Caco-2 (cell line): Measurements from ENCODE around the gene CFHR1. TPM values are rescaled to one million over a fixed set of nuclear protein-coding genes. Genes with fewer than 3 reads are reported as not detected.
"Not testable (repeated sequence)": the region's sequence is repeated elsewhere in the genome, so short reads cannot be mapped to it uniquely, and the experiment has no call there.

Experiments used
- BruUV-seq: library from RNA; stranded (reverse); fragments of 400-500 nt; replicated peaks from 2 replicates; lab custom pipeline; 2021; lab: Mats Ljungman, UMichigan
- CTCF ChIA-PET: fragments of 300-600 bp; sonication (Branson Sonifier 250); formaldehyde crosslinking; loops from one replicate; lab custom pipeline; 2022; ENCODE audit warnings: antibody characterized with exemption; lab: Charles Lee
- POLR2A ChIA-PET: fragments of 300-600 bp; sonication (Branson Sonifier 250); formaldehyde crosslinking; loops from one replicate; lab custom pipeline; 2022; ENCODE audit warnings: antibody characterized with exemption; lab: Charles Lee
- DNase-seq, 2 experiments: peaks; one replicate each; pipeline versions ENCODE4 v3.0.0 to v3.0.0-alpha.2; 2020 to 2022
- H3K27me3 ChIP-seq: replicated peaks from 2 replicates; pipeline ENCODE4 v1.6.0; 2011; ENCODE audit warnings: low read length; ENCODE audit not compliant: control insufficient read depth, insufficient read depth
- H3K36me3 ChIP-seq: 2 replicates; pipeline ENCODE4 v1.5.1; 2011; ENCODE audit warnings: low read length; ENCODE audit not compliant: control insufficient read depth, insufficient read depth
- H3K4me1 ChIP-seq: fragments of 250-450 bp; sonication (Bioruptor Pico); 2 replicates; pipeline ENCODE4 v1.5.1; 2020; ENCODE audit warnings: mild to moderate bottlenecking
- H3K4me3 ChIP-seq: 2 replicates; pipeline ENCODE4 v1.5.1; 2011; ENCODE audit warnings: low read depth, mild to moderate bottlenecking, control low read depth, low read length
- H3K9me3 ChIP-seq: fragments of 250-450 bp; sonication (Bioruptor Pico); 2 replicates; pipeline ENCODE4 v1.5.1; 2020; ENCODE audit warnings: mild to moderate bottlenecking, moderate library complexity
- H3K27ac Mint-ChIP-seq: one replicate; pipeline ENCODE4 v1.8.0; 2022; ENCODE audit warnings: mixed read lengths; ENCODE audit not compliant: unreplicated experiment
- H3K27me3 Mint-ChIP-seq: one replicate; pipeline ENCODE4 v1.8.0; 2022; ENCODE audit warnings: mixed read lengths; ENCODE audit not compliant: insufficient read depth, unreplicated experiment
- H3K36me3 Mint-ChIP-seq: one replicate; pipeline ENCODE4 v1.8.0; 2022; ENCODE audit warnings: mild to moderate bottlenecking, mixed read lengths; ENCODE audit not compliant: insufficient read depth, unreplicated experiment
- H3K4me1 Mint-ChIP-seq: one replicate; pipeline ENCODE4 v1.8.0; 2022; ENCODE audit warnings: low read depth, mixed read lengths; ENCODE audit not compliant: unreplicated experiment
- H3K4me3 Mint-ChIP-seq: one replicate; pipeline ENCODE4 v1.8.0; 2022; ENCODE audit warnings: mild to moderate bottlenecking, moderate library complexity, mixed read lengths; ENCODE audit not compliant: unreplicated experiment
- H3K9me3 Mint-ChIP-seq: one replicate; pipeline ENCODE4 v1.8.0; 2022; ENCODE audit warnings: mixed read lengths; ENCODE audit not compliant: unreplicated experiment
- intact Hi-C: fragments of 100-400 bp; cut with micrococcal nuclease; formaldehyde crosslinking; loops from one replicate; pipeline ENCODE4 v1.10.0; 2022; ENCODE audit not compliant: unreplicated experiment
- total RNA-seq: library from RNA; stranded (reverse); gene quantifications from 2 replicates; pipeline ENCODE4 v1.2.3, GENCODE V29; 2022
- TF ChIP-seq, protein P1 (sequence below), 2 experiments: fragments of 200-600 bp in 1 of 2; IDR thresholded peaks; 1 replicate in 1 of 2; 2 replicates in 1 of 2; pipeline versions ENCODE4 v1.5.1 to v1.8.0; 2011 to 2022; ENCODE audit warnings: antibody characterized with exemption in 1 of 2, control low read depth in 1 of 2, inconsistent platforms in 1 of 2, low read depth in 1 of 2, low read length in 1 of 2, mild to moderate bottlenecking in 1 of 2, moderate library complexity in 1 of 2; ENCODE audit not compliant: insufficient read depth in 1 of 2, severe bottlenecking in 1 of 2, unreplicated experiment in 1 of 2

CFHR1 gene
- total RNA-seq, 1 experiment from 2014 or later, result not detected

DNA sequence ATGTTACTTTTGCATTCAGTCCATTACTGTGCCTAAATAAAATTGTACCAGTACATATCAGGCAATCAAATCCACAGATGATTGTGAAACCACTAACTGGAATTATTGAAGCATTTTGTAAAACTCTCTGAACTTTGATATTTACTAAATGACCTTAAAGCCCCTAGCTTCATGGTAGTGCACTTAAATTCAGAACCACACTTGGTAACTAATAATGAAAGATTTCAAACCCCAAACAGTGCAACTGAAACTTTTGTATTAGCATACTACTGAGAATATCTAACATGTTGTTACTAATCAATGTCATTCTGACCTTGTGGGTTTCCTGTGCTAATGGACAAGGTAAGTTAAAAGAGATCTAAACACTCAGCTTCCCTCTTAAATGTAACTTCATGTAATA is 44.9 kb upstream of the CFHR1 start, which contains the start of gene CFHR3:
TSS of gene CFHR3 (plus strand) at position 238 of the 400 bp plus-strand sequence. CDS start at position 285, 47 bp downstream.
- H3K27me3 ChIP-seq, result no peaks in the 10 kb centered on the region
- CTCF ChIA-PET, result no interaction called here
- POLR2A ChIA-PET, result no interaction called here
- intact Hi-C loops, result no loop called here
- no peak within 1 kb of the TSS for H3K4me3 ChIP-seq
- no peak within 1 kb of the TSS for H3K4me3 Mint-ChIP-seq
- no TSS peak for BruUV-seq
- no peaks in the 10 kb centered on the region for H3K9me3 ChIP-seq
- TF ChIP-seq, protein P1, sequence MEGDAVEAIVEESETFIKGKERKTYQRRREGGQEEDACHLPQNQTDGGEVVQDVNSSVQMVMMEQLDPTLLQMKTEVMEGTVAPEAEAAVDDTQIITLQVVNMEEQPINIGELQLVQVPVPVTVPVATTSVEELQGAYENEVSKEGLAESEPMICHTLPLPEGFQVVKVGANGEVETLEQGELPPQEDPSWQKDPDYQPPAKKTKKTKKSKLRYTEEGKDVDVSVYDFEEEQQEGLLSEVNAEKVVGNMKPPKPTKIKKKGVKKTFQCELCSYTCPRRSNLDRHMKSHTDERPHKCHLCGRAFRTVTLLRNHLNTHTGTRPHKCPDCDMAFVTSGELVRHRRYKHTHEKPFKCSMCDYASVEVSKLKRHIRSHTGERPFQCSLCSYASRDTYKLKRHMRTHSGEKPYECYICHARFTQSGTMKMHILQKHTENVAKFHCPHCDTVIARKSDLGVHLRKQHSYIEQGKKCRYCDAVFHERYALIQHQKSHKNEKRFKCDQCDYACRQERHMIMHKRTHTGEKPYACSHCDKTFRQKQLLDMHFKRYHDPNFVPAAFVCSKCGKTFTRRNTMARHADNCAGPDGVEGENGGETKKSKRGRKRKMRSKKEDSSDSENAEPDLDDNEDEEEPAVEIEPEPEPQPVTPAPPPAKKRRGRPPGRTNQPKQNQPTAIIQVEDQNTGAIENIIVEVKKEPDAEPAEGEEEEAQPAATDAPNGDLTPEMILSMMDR (IDR thresholded peaks at IDR 0.05; ENCODE audit: insufficient read depth in 1 of 2, low read depth in 1 of 2, low read length in 1 of 2, severe bottlenecking in 1 of 2, unreplicated experiment in 1 of 2), result no peak
- no peak for DNase-seq
- no peaks in the 10 kb centered on the region for H3K36me3 ChIP-seq
- no peak within 1 kb of the TSS for H3K27ac Mint-ChIP-seq
- H3K9me3 Mint-ChIP-seq, result no peaks in the 10 kb centered on the region
- no peaks in the 10 kb centered on the region for H3K4me1 Mint-ChIP-seq
- no peaks in the 10 kb centered on the region for H3K4me1 ChIP-seq
- H3K36me3 Mint-ChIP-seq, result no peaks in the 10 kb centered on the region
- H3K27me3 Mint-ChIP-seq, result peaks cover 3% of the 10 kb centered on the region

DNA sequence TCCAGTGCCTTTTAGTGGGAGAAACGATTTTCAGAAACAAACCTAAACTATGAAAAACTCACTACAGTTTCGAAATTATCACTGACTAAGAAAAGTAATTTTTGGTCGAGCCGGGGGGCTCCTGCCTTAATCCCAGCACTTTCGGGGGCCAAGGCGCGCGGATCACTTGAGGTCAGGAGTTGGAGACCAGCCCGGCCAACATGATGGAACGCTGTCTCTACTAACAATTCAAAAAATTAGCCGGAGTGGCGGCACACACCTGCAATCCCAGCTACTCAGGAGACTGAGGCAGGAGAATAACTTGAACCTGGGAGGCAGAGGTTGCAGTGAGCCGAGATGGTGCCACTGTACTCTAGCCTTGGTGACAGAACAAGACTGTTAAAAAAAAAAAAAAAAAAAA is 41.9 kb upstream of the CFHR1 start:
- no TSS peak for BruUV-seq
- Histone ChIP-seq H3K9me3 (no peaks in the 10 kb centered on the region), H3K4me1 (no peaks in the 10 kb centered on the region), H3K27me3 (no peaks in the 10 kb centered on the region), H3K4me3 (no peak overlapping the region), H3K36me3 (no peaks in the 10 kb centered on the region)
- H3K27ac Mint-ChIP-seq, result no peak overlapping the region
- H3K4me1 Mint-ChIP-seq, result no peaks in the 10 kb centered on the region
- no peaks in the 10 kb centered on the region for H3K36me3 Mint-ChIP-seq
- no peaks in the 10 kb centered on the region for H3K9me3 Mint-ChIP-seq
- no peak overlapping the region for H3K4me3 Mint-ChIP-seq
- TF ChIP-seq, protein P1 (IDR thresholded peaks at IDR 0.05; ENCODE audit: insufficient read depth in 1 of 2, low read depth in 1 of 2, low read length in 1 of 2, severe bottlenecking in 1 of 2, unreplicated experiment in 1 of 2), result no peak
- H3K27me3 Mint-ChIP-seq, result no peaks in the 10 kb centered on the region
- intact Hi-C loops, result no loop called here
- ChIA-PET CTCF (no interaction called here), POLR2A (no interaction called here)
- no peak for DNase-seq

DNA sequence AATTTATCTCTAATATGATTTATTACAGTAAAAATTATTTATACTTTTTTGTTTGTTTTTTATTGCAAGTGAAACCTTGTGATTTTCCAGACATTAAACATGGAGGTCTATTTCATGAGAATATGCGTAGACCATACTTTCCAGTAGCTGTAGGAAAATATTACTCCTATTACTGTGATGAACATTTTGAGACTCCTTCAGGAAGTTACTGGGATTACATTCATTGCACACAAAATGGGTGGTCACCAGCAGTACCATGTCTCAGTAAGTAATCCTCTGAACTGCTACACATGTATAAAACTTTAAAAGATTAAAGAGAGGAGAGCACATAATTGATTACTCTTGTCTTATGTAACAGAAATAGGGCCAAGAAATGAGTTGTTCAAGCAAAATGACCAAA is 40.4 kb upstream of the CFHR1 start:
- H3K4me1 Mint-ChIP-seq, result no peaks in the 10 kb centered on the region
- BruUV-seq, result no TSS peak
- no peaks in the 10 kb centered on the region for H3K27me3 ChIP-seq
- no peaks in the 10 kb centered on the region for H3K4me1 ChIP-seq
- TF ChIP-seq, protein P1 (IDR thresholded peaks at IDR 0.05; ENCODE audit: insufficient read depth in 1 of 2, low read depth in 1 of 2, low read length in 1 of 2, severe bottlenecking in 1 of 2, unreplicated experiment in 1 of 2), result no peak
- no peaks in the 10 kb centered on the region for H3K36me3 ChIP-seq
- ChIA-PET CTCF (no interaction called here), POLR2A (no interaction called here)
- no peak overlapping the region for H3K4me3 Mint-ChIP-seq
- no peak overlapping the region for H3K4me3 ChIP-seq
- no peaks in the 10 kb centered on the region for H3K9me3 Mint-ChIP-seq
- H3K9me3 ChIP-seq, result no peaks in the 10 kb centered on the region
- no peak overlapping the region for H3K27ac Mint-ChIP-seq
- DNase-seq, result no peak
- H3K36me3 Mint-ChIP-seq, result no peaks in the 10 kb centered on the region
- intact Hi-C loops, result no loop called here
- H3K27me3 Mint-ChIP-seq, result no peaks in the 10 kb centered on the region

DNA sequence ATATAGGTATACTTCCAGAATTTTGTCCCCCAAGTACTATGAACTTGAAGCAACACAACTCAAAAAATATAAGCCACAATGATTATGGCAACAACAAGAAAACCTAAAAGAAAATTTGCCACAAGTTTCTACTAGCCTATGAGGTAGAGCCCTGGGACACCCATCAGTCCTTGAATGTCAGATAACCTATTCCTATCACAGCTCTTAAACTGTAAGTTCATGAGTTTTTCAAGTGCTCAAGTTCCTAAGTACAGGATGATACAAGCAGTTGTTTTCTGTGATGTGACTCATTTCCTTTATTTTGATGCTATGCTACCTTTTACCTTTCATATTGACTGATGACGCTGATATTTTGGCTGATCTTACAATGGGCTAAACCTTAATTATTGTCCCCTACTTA is 28.3 kb upstream of the CFHR1 start:
- H3K4me3 Mint-ChIP-seq, H3K4me1 ChIP-seq, H3K4me1 Mint-ChIP-seq, H3K9me3 ChIP-seq, H3K9me3 Mint-ChIP-seq, H3K27me3 ChIP-seq, H3K36me3 Mint-ChIP-seq, CTCF ChIA-PET, H3K4me3 ChIP-seq, BruUV-seq, H3K27ac Mint-ChIP-seq, H3K27me3 Mint-ChIP-seq, intact Hi-C loops, DNase-seq, H3K36me3 ChIP-seq, POLR2A ChIA-PET: not testable (repeated sequence)

DNA sequence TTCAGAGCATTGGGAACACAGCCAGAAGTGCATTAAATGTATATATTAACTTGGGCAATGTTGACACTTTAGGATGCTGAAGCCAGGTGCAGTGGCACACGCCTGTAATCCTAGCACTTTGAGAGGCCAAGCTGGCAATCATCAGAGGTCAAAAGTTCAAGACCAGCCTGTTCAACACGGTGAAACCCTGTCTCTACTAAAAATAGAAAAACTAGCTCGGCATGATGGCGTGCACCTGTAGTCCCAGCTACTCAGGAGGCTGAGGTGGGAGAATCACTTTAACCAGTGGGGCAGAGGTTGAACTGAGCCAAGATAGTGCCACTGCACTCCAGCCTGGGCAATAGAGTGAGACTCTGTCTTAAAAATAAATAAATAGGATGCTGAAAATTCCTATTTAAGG is 25.4 kb upstream of the CFHR1 start:
- intact Hi-C loops, H3K27me3 Mint-ChIP-seq: not testable (repeated sequence)

More for the DNA sequence above, 25.4 kb upstream of the CFHR1 start:
- H3K9me3 ChIP-seq, H3K4me1 Mint-ChIP-seq, H3K27me3 ChIP-seq, CTCF ChIA-PET, H3K36me3 ChIP-seq, H3K4me1 ChIP-seq, BruUV-seq, DNase-seq, H3K36me3 Mint-ChIP-seq, H3K4me3 Mint-ChIP-seq, H3K4me3 ChIP-seq, H3K27ac Mint-ChIP-seq, H3K9me3 Mint-ChIP-seq, POLR2A ChIA-PET: not testable (repeated sequence)
